ENCODE data around the gene WDR90.
A peak's percentile ranks its signal among the peaks of the same experiment; 100 is the strongest.

WDR90 gene

DNA sequence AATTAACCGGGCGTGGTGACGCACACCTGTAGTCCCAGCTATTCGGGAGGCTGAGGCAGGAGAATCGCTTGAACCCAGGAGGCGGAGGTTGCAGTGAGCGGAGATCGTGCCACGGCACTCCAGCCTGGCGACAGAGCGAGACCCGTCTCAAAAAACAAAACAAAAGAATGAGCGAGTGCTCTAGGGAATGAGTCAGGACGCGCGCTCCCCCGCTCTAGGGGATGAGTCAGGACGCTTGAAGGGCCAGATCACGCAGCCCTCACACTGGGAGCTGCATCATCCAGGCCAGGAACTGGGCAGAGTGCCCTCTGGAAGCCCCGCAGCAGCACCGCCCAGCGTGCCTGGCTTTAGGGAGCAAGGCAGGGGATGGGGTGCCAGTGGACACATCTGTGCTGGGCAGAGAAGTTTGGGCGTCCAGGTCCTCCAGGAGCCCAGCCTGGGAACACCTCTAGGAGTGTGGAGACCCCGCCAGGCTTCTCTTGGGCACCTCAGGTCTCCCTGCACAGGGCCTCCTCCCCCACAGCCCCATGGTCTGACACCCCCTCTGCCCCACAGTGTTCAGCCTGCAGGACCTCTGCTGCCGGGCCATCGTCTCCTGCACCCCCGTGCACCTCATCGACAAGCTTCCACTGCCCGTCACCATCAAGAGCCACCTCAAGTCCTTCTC lies 22.2 kb upstream of the WDR90 start:
- no peak for DNase-seq (ENCODE audit: low spot score)

DNA sequence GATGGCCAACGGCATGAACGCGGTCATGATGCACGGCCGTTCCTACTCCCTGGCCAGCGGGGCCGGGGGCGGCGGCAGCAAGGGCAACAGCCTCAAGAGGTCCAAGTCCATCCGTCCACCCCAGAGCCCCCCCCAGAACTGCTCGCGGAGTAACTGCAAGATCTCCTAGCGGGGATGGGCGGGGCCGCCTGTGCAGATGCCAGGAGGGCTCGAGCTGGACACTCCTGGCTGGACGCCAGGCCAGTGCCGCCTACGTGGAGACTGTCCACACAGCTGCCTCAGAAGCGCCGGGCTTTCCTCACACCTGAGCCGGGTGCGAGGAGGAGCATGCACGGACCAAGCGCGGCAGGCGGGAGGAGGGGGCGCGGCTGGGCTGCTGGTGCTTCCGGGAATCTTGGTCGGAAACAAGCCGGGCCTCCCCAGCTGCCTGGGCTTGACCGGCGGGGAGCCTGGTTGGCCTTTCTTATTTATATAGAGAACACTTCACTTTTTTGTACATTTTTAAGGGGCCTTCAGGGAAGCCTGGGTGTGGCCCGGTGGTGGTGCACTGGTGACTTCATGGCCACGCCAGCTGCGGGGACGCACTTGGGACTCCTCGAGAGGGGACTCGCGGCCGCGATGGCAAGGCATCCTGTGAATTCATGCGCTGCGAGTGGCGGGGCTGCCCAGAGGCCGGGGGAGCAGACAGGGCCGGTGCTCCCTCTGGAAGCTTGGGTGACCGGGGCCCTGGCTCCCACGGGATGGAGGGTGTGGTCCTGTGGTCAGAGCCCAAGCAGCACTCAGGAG lies 21.5 kb upstream of the WDR90 start:
- DNase-seq (ENCODE audit: low spot score) = no peak

GRCh38 chr16:628321-629061 lies 20.7 kb upstream of the WDR90 start:
- DNase-seq (ENCODE audit: low spot score) = no peak

DNA sequence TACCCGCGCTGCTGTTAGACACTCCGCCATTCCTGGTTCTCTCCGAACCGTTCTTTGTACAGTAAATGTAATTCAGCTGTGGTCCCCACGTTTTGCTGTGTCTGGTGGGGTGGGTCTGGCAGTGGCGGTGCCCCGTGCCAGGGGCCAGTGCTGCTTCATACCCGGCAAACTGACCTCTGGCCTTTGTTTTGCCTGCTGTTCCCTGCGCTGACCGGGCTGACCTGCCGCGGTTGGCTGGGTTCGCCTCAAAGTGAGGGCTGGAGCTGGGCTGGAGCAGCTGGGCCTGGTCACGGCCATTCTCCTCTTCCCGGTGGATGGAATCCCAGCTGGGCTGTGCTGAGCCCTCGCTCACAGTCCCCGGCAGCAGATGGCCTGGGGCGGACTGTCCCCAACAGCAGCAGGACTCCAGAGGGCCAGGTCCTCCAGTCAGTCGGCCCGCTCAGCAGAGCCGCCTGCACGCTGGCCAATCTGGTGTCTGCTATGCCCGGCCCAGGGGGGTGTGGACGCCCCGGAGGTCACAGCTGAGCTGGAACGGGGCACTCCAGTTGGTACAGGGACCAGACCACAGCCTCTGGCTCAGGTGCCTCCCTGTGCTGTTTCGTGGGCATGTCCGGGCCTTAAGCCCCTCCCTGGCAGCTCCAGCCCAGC lies 19.9 kb upstream of the WDR90 start:
- DNase-seq (ENCODE audit: low spot score) = no peak

DNA sequence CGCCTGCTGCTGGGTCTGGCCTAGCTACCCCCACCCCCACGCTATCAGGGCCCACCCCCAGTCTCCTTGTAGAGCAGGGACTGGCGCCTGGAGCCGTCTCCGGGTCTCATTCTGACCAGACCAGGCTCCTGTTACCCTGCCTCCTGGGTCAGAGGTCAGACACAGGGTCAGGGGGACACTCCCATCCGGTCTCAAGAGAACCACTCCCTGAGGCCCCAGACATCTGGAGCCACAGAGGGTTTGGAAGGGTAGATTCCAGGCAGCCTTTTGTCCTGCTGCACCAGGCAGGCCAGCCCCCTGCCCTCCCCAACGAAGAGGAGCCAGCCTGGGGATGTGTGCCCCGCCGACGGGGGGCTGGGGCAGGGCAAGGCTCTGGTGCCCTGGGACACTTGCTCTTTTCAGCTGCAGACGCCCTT lies 19.3 kb upstream of the WDR90 start:
- DNase-seq (ENCODE audit: low spot score) = no peak

DNA sequence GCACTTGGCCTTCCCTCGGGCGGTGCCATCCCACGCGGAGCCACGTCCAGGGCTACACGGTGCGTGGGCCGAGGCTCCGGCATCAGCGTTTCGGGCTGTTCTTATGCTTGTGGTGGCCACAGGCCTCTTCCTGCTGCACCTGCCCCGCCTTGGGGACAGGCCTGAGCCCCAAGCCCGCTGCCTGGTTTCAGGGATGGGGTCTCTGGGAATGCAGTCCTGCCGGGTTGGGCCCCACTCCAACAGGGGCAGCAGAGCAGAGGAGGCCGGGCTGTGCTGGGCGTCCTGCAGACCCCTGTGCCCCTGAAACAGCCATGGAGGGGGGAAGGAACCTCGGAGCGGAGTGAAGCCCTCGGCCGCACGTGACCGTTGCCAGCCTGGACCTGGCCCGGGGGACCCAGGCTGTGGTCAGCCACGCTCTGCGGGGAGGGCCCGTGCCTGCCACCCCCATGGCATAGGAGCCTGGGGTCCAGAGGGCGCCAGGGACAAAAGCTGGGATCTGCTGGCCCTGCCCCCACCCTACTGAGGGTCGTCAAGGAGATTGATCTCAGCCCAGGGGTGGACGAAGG lies 18.8 kb upstream of the WDR90 start:
- no peak for DNase-seq (ENCODE audit: low spot score)

GRCh38 chr16:630815-631405 lies 18.3 kb upstream of the WDR90 start, which contains the start of gene WFIKKN1:
TSS of gene WFIKKN1 (plus strand) at chr16:630985. CDS start at chr16:631254, 269 bp downstream.
- DNase-seq (ENCODE audit: low spot score) = no peak

DNA sequence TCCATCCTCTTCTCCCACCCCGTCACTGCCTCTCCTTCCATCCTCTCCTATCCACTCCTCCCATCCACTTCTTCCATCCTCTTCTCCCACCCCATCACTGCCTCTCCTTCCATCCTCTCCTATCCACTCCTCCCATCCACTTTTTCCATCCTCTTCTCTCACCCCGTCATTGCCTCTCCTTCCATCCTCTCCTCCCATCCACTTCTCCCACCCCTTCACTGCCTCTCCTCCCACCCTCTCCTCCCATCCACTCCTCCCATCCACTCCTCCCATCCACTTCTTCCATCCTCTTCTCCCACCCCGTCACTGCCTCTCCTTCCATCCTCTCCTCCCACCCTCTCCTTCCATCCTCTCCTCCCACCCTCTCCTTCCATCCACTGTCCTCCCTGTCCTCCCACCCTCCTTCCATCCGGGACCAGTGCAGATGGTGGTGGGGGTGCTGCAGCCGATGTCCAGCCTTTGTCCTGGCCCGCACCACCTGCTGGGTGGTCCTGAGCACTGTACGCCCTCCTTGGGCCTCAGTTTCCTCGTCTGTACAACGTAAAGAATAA lies 17.3 kb upstream of the WDR90 start:
- DNase-seq (ENCODE audit: low spot score) = no peak

DNA sequence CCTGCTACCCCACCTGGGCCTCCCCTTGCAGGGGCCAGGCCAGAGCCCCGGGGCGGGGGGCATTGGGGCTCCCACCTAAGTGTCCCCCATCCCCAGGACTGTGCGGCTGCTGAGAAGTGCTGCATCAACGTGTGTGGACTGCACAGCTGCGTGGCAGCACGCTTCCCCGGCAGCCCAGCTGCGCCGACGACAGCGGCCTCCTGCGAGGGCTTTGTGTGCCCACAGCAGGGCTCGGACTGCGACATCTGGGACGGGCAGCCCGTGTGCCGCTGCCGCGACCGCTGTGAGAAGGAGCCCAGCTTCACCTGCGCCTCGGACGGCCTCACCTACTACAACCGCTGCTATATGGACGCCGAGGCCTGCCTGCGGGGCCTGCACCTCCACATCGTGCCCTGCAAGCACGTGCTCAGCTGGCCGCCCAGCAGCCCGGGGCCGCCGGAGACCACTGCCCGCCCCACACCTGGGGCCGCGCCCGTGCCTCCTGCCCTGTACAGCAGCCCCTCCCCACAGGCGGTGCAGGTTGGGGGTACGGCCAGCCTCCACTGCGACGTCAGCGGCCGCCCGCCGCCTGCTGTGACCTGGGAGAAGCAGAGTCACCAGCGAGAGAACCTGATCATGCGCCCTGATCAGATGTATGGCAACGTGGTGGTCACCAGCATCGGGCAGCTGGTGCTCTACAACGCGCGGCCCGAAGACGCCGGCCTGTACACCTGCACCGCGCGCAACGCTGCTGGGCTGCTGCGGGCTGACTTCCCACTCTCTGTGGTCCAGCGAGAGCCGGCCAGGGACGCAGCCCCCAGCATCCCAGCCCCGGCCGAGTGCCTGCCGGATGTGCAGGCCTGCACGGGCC lies 16.5 kb upstream of the WDR90 start:
- no peak for DNase-seq (ENCODE audit: low spot score)

- no peak for DNase-seq (ENCODE audit: low spot score)
Measured at GRCh38 chr16:633336-634050, 15.7 kb upstream of the WDR90 start.

GRCh38 chr16:634051-634670 lies 15.0 kb upstream of the WDR90 start:
- no peak for DNase-seq (ENCODE audit: low spot score)

DNA sequence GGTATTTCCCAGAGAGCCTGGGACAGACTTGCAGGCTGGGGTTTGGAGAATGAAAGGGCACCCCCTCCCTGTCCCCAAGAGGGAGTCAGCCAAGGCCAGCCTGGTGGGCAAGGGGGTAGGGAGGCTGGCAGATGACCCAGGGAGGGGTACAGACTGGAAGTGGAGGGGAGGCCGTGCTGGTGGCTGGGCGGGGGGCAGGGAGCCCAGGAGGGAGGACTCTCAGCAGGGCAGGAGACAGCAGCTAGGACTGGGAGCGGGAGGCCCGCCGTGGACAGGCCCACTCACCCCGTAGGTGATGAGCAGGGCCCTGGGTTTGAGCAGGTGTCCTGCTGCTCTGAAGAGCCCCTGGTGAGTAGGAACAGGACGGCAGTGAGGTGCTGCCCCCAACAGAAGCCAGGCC lies 14.2 kb upstream of the WDR90 start:
- DNase-seq (ENCODE audit: low spot score) = no peak

GRCh38 chr16:635573-636205 lies 13.5 kb upstream of the WDR90 start:
- no peak for DNase-seq (ENCODE audit: low spot score)

DNA sequence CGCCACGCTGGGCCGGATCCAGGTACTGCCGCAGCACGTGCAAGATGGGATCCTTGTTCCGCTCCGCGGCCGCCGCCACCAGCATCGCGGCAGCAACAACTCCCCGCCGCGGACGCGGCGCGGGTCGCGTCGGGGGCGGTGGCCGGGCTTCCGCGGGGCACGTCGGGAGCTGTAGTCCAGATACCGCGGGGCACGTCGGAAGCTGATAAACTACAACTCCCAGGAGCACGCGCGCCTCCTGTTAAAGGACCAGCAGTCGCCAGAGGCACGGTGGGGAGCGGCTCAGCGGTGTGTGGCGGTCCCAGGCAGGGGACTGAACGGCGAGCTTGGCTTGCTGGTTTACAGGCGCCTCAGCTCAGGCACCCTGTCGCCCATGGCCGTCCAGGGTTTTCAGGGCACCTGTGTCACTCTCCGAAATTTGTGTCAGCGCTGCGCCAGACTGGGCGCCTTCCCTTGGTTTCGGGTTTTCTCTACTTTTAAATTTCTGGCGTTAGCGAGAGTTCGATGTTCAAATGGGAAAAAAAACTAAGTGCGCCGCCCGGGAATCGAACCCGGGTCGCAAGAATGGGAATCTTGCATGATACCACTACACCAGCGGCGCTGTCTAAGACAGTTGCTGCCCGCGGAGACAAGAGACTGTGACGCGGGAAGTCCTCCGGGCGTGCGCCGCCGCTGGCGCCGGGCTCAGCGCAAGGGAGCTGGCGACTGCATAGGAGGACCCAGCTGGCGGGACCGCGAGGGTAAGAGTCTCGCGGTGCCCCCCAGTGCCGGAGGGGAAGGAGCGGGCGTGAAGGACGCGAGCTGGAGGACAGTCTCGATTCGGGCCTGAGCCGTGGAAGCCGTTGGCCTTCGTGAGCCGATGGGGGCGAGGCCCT lies 12.7 kb upstream of the WDR90 start, which contains the start of gene METTL26:
Gene METTL26, minus strand, starts transcription at position 100 of the 875 bp plus-strand sequence. Its CDS starts 15 bp downstream, at position 85.
- DNase-seq (ENCODE audit: low spot score) = peak; percentile 94

DNA sequence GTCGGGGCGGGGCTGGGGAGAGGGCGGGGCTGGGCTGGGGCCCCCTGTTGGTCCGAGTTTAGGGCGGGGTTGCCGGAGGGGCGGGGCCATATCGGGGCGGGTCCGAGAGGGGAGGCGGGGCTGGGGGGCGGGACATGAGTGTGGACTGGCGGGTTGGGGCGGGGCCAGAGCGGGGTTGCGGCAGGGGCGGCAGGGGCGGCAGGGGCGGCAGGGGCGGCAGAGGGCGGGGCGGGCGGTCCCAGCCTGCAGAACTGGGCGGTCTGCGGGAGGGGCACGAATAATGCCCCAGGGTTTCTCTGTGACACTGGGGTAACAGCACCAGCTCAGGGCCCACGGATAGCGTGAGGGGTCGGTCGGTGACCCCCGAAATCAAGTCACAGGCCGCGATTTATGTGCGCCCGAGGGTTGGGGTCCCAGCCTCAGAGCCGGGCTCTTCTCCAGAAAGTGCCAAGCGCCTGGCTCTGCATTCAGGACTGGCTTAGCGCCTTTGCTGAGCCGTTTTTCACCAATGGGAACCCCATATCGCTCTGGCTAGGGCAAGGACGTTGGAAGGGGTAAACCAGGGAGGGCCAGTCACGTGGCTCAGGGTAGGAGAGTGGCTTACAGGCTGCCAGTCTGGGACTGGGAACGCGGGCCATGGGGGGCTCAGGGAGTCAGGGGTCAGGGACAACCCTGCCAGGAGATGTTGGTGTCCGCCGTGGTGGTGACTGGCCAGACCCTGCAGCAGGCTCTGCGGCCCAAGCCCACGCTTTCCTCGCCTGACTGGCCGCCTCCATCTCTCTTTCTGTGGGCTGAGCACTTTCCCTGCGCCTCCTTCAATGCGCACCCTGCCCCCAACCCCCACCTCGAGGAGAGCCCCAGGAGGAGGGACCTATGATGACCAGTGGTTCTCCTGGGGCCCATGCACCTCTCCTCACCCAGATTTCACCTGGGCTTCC lies 11.8 kb upstream of the WDR90 start:
- peak; percentile 90 for DNase-seq (ENCODE audit: low spot score)

DNA sequence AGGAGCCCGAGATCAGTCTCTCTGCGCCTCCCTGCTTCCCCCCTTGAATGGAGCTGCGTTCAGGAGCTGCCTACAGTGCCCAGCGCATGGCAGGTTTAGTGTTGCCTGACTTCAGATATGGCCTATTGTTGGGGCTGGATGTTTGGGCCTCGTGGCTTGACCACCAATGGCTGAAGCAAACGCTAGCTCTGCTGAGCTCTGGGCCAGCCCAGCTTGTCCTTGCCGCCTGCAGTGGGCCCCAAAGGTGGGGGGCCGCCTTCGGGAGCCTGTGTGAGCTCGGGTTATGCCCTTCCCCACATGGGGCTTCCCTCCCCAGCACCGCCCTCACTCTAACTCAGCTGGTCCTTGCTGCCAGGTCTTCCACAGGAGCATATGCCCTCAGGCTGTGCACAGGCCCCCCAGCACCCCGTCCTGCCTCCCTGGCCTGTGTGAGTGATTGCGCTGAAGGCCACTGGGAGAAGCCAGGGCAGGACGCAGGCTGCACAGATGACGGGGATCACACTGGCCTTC lies 11.1 kb upstream of the WDR90 start:
- DNase-seq (ENCODE audit: low spot score) = no peak
